ENCODE results near the gene FOXK1. TPM values are rescaled to one million over a fixed set of nuclear protein-coding genes. Genes with fewer than 3 reads are reported as not detected.

Gene FOXK1
- total and polyA plus RNA-seq, 9 of the 15 experiments (the other 6 are each of a cell fraction or from before 2014, with no cell fraction given) = 0.32 to 45.5 (median 8.1) TPM

DNA sequence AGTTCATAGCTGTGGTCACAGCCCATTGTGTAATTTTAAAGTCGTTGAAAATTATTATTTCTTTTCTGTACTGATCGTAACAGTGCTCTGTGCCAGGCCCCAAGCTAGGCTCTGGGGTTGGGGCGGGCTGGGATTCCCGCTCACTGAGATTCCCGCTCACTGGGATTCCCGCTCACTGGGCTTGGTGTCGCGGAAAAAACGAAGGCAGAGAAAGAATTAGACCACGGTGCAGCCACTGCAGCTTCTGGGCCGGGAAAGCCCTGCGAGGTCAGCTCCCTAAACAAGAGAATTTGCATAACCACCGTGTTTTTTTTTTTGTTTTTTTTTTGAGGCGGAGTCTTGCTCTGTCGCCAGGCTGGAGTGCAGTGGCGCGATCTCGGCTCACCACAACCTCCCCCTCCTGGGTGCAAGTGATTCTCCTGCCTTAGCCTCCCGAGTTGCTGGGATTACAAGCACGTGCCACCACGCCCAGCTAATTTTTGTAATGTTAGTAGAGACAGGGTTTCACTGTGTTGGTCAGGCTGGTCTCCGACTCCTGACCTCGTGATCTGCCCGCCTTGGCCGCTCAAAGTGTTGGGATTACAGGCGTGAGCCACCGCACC is 31.2 kb downstream of the FOXK1 start:
- in situ Hi-C loops (cut with MboI) (no loop called here), intact Hi-C loops (cut with micrococcal nuclease) (no loop called here)
- Histone ChIP-seq H3K79me2 (ENCODE audit: control insufficient read depth, insufficient read depth, low read length) (peaks cover 89% of the 10 kb centered on the region), H3K4me2 (ENCODE audit: insufficient read depth, low read length) (no peak overlapping the region; the same call in 1 of the 2 replicates), H3K9me3 (replicated peaks; ENCODE audit: control insufficient read depth, insufficient read depth, low read depth, low read length) (peaks cover 4% of the 10 kb centered on the region), H4K20me1 (replicated peaks; ENCODE audit: control insufficient read depth, insufficient read depth, low read length) (peaks cover 31% of the 10 kb centered on the region), H3K9me1 (ENCODE audit: control insufficient read depth, insufficient read depth, low read length) (peaks cover 13% of the 10 kb centered on the region), H3K27ac (ENCODE audit: extremely low read depth, low read depth, low read length) (peak overlapping the region; percentile 33; the same call in 1 of the 3 replicates), H3K36me3 (ENCODE audit: control insufficient read depth, insufficient read depth, low read length) (peaks cover 35% of the 10 kb centered on the region; the same call in 2 of the 3 replicates), H3K27me3 (ENCODE audit: control insufficient read depth in 2 of 2, insufficient read depth in 2 of 2, low read length in 2 of 2) (no peaks in the 10 kb centered on the region), H3K4me3 (no peak overlapping the region), H3K4me1 (replicated peaks in 1 of 2; ENCODE audit: control insufficient read depth in 2 of 2, insufficient read depth in 2 of 2, low read length in 2 of 2) (peaks cover 14 to 40% of the 10 kb centered on the region in 2 experiments; a peak in 4 of 5 replicates), H3K9ac (ENCODE audit: insufficient read depth in 1 of 2, low read depth in 2 of 2, low read length in 2 of 2) (peak overlapping the region in 1 of 2 experiments; percentile 85; a peak in 2 of 4 replicates), H2AFZ (ENCODE audit: low read depth, low read length) (no peak overlapping the region)
- ChIA-PET POLR2A (interaction anchor here (1.0 to 1.8 kb wide), 3 partner anchors 12 to 13 kb away, joined by 3 to 6 read pairs (median 3); no protein-coding TSS in a partner anchor), CTCF (ENCODE audit: low intra/inter-chr PET ratio) (no interaction called here)
- DNase-seq (ENCODE audit: extremely low read depth in 1 of 4, low spot score in 3 of 4) (peak; percentile 36 to 46 (median 42)), FAIRE-seq (peak; percentile 84), ATAC-seq (peak; percentile 81)
- 36% methylated on average over 22 of the region's 27 CpGs for WGBS (ENCODE audit: insufficient coverage, low coverage, missing lambda C conversion rate)
- no TSS peak for BruUV-seq (replicated peaks)
- TF ChIP-seq HDAC1 (IDR thresholded peaks at IDR 0.05) (0 out of 4 replicates have a peak, but pooled peaks of 1 of the 2 experiments have one; percentile 17), BCOR (IDR thresholded peaks at IDR 0.05) (peak; percentile 46; the same call in 1 of the 2 replicates), ZNF431 (CRISPR knock-in tag; IDR thresholded peaks at IDR 0.05) (no peak), L3MBTL2 (IDR thresholded peaks at IDR 0.05) (peak; percentile 45; the same call in 1 of the 2 replicates), BHLHE40 (IDR thresholded peaks at IDR 0.05; ENCODE audit: low read length) (peak; percentile 58), ZNF384 (IDR thresholded peaks at IDR 0.05; ENCODE audit: low read depth, low read length) (peak; percentile 80), FUS (optimal IDR thresholded peaks at IDR 0.05; ENCODE audit: low read depth, low read length) (no peak), ARID1B (IDR thresholded peaks at IDR 0.05) (0 out of 2 replicates have a peak, but pooled peaks have one; percentile 2)
- TF ChIP-seq, protein P1, sequence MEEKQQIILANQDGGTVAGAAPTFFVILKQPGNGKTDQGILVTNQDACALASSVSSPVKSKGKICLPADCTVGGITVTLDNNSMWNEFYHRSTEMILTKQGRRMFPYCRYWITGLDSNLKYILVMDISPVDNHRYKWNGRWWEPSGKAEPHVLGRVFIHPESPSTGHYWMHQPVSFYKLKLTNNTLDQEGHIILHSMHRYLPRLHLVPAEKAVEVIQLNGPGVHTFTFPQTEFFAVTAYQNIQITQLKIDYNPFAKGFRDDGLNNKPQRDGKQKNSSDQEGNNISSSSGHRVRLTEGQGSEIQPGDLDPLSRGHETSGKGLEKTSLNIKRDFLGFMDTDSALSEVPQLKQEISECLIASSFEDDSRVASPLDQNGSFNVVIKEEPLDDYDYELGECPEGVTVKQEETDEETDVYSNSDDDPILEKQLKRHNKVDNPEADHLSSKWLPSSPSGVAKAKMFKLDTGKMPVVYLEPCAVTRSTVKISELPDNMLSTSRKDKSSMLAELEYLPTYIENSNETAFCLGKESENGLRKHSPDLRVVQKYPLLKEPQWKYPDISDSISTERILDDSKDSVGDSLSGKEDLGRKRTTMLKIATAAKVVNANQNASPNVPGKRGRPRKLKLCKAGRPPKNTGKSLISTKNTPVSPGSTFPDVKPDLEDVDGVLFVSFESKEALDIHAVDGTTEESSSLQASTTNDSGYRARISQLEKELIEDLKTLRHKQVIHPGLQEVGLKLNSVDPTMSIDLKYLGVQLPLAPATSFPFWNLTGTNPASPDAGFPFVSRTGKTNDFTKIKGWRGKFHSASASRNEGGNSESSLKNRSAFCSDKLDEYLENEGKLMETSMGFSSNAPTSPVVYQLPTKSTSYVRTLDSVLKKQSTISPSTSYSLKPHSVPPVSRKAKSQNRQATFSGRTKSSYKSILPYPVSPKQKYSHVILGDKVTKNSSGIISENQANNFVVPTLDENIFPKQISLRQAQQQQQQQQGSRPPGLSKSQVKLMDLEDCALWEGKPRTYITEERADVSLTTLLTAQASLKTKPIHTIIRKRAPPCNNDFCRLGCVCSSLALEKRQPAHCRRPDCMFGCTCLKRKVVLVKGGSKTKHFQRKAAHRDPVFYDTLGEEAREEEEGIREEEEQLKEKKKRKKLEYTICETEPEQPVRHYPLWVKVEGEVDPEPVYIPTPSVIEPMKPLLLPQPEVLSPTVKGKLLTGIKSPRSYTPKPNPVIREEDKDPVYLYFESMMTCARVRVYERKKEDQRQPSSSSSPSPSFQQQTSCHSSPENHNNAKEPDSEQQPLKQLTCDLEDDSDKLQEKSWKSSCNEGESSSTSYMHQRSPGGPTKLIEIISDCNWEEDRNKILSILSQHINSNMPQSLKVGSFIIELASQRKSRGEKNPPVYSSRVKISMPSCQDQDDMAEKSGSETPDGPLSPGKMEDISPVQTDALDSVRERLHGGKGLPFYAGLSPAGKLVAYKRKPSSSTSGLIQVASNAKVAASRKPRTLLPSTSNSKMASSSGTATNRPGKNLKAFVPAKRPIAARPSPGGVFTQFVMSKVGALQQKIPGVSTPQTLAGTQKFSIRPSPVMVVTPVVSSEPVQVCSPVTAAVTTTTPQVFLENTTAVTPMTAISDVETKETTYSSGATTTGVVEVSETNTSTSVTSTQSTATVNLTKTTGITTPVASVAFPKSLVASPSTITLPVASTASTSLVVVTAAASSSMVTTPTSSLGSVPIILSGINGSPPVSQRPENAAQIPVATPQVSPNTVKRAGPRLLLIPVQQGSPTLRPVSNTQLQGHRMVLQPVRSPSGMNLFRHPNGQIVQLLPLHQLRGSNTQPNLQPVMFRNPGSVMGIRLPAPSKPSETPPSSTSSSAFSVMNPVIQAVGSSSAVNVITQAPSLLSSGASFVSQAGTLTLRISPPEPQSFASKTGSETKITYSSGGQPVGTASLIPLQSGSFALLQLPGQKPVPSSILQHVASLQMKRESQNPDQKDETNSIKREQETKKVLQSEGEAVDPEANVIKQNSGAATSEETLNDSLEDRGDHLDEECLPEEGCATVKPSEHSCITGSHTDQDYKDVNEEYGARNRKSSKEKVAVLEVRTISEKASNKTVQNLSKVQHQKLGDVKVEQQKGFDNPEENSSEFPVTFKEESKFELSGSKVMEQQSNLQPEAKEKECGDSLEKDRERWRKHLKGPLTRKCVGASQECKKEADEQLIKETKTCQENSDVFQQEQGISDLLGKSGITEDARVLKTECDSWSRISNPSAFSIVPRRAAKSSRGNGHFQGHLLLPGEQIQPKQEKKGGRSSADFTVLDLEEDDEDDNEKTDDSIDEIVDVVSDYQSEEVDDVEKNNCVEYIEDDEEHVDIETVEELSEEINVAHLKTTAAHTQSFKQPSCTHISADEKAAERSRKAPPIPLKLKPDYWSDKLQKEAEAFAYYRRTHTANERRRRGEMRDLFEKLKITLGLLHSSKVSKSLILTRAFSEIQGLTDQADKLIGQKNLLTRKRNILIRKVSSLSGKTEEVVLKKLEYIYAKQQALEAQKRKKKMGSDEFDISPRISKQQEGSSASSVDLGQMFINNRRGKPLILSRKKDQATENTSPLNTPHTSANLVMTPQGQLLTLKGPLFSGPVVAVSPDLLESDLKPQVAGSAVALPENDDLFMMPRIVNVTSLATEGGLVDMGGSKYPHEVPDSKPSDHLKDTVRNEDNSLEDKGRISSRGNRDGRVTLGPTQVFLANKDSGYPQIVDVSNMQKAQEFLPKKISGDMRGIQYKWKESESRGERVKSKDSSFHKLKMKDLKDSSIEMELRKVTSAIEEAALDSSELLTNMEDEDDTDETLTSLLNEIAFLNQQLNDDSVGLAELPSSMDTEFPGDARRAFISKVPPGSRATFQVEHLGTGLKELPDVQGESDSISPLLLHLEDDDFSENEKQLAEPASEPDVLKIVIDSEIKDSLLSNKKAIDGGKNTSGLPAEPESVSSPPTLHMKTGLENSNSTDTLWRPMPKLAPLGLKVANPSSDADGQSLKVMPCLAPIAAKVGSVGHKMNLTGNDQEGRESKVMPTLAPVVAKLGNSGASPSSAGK (IDR thresholded peaks at IDR 0.05) = peak; percentile 56; the same call in 1 of the 2 replicates

Data from K562 (cell line).